Measurements from ENCODE around the gene ZNF93. TPM values are rescaled to one million over a fixed set of nuclear protein-coding genes. Genes with fewer than 3 reads are reported as not detected.

ZNF93 gene
- total and polyA plus RNA-seq, 2 of the 13 experiments (the other 11 are each of a cell fraction or from before 2014, with no cell fraction given), result 0.49 to 0.66 TPM

DNA sequence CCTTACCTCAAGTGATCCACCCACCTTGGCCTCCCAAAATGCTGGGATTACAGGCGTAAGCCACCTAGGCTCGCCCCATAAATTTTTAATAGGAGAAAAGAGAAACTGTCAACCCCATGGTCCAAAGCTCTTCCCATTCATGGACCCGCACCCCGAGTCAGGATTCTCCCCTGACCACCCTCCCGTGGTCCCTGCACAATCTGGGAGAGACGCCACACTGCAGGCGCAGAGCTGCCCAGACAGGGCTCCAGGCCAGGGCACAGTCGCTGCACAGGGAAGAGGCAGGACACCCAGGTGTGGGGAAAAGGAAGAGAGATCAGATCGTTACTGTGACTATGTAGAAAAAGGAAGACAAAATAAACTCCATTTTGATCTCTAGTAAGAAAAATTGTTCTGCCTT lies 54.5 kb downstream of the ZNF93 start:
- DNase-seq (ENCODE audit: low spot score) (no peak), ATAC-seq (no peak)
- TF ChIP-seq, protein P1, sequence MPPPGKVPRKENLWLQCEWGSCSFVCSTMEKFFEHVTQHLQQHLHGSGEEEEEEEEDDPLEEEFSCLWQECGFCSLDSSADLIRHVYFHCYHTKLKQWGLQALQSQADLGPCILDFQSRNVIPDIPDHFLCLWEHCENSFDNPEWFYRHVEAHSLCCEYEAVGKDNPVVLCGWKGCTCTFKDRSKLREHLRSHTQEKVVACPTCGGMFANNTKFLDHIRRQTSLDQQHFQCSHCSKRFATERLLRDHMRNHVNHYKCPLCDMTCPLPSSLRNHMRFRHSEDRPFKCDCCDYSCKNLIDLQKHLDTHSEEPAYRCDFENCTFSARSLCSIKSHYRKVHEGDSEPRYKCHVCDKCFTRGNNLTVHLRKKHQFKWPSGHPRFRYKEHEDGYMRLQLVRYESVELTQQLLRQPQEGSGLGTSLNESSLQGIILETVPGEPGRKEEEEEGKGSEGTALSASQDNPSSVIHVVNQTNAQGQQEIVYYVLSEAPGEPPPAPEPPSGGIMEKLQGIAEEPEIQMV (CRISPR knock-in tag; IDR thresholded peaks at IDR 0.05; ENCODE audit: low read depth), result no peak
- TF ChIP-seq, protein P2, sequence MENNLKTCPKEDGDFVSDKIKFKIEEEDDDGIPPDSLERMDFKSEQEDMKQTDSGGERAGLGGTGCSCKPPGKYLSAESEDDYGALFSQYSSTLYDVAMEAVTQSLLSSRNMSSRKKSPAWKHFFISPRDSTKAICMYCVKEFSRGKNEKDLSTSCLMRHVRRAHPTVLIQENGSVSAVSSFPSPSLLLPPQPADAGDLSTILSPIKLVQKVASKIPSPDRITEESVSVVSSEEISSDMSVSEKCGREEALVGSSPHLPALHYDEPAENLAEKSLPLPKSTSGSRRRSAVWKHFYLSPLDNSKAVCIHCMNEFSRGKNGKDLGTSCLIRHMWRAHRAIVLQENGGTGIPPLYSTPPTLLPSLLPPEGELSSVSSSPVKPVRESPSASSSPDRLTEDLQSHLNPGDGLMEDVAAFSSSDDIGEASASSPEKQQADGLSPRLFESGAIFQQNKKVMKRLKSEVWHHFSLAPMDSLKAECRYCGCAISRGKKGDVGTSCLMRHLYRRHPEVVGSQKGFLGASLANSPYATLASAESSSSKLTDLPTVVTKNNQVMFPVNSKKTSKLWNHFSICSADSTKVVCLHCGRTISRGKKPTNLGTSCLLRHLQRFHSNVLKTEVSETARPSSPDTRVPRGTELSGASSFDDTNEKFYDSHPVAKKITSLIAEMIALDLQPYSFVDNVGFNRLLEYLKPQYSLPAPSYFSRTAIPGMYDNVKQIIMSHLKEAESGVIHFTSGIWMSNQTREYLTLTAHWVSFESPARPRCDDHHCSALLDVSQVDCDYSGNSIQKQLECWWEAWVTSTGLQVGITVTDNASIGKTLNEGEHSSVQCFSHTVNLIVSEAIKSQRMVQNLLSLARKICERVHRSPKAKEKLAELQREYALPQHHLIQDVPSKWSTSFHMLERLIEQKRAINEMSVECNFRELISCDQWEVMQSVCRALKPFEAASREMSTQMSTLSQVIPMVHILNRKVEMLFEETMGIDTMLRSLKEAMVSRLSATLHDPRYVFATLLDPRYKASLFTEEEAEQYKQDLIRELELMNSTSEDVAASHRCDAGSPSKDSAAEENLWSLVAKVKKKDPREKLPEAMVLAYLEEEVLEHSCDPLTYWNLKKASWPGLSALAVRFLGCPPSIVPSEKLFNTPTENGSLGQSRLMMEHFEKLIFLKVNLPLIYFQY (CRISPR knock-in tag; IDR thresholded peaks at IDR 0.05; ENCODE audit: borderline replicate concordance), result no peak
- TF ChIP-seq, protein P3, sequence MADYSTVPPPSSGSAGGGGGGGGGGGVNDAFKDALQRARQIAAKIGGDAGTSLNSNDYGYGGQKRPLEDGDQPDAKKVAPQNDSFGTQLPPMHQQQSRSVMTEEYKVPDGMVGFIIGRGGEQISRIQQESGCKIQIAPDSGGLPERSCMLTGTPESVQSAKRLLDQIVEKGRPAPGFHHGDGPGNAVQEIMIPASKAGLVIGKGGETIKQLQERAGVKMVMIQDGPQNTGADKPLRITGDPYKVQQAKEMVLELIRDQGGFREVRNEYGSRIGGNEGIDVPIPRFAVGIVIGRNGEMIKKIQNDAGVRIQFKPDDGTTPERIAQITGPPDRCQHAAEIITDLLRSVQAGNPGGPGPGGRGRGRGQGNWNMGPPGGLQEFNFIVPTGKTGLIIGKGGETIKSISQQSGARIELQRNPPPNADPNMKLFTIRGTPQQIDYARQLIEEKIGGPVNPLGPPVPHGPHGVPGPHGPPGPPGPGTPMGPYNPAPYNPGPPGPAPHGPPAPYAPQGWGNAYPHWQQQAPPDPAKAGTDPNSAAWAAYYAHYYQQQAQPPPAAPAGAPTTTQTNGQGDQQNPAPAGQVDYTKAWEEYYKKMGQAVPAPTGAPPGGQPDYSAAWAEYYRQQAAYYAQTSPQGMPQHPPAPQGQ (CRISPR knock-in tag; IDR thresholded peaks at IDR 0.05; ENCODE audit: borderline replicate concordance), result no peak
- TF ChIP-seq ETV6 (CRISPR knock-in tag; conservative IDR thresholded peaks at IDR 0.05) (no peak), U2AF2 (IDR thresholded peaks at IDR 0.05; ENCODE audit: low read depth, low read length) (no peak), EEA1 (CRISPR knock-in tag; IDR thresholded peaks at IDR 0.05; ENCODE audit: borderline replicate concordance) (no peak), PITX1 (CRISPR knock-in tag; IDR thresholded peaks at IDR 0.05) (no peak), ZNF777 (CRISPR knock-in tag; IDR thresholded peaks at IDR 0.05) (no peak), ZNF605 (CRISPR knock-in tag; IDR thresholded peaks at IDR 0.05) (no peak), AGO1 (IDR thresholded peaks at IDR 0.05; ENCODE audit: low read depth, low read length, poor library complexity, severe bottlenecking) (no peak), FOSL2 (CRISPR knock-in tag; IDR thresholded peaks at IDR 0.05) (no peak), FOXK1 (CRISPR knock-in tag; IDR thresholded peaks at IDR 0.05; ENCODE audit: borderline replicate concordance, low read depth) (no peak), CREM (IDR thresholded peaks at IDR 0.05) (no peak), CREM (CRISPR knock-in tag; IDR thresholded peaks at IDR 0.05) (no peak), SRSF4 (IDR thresholded peaks at IDR 0.05; ENCODE audit: low read depth, low read length, poor library complexity, severe bottlenecking) (no peak), NCOR1 (IDR thresholded peaks at IDR 0.05; ENCODE audit: borderline replicate concordance, low read length) (no peak)
- TF ChIP-seq, protein P4, sequence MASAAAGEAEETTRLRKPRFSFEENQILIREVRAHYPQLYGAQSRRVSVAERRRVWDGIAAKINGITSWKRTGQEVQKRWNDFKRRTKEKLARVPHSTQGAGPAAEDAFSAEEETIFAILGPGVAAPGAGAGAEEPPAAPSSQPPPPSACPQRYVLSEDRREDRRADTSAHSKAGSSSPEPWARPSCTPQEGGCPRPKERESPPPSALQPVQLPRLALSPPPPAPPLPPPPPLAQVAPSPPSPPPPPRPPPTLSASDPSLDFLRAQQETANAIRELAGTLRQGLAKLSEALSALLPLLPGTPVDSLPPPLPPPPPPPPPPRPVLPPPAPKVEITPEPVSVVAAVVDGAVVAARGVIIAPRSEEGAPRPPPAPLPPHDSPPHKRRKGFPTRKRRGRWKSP (CRISPR knock-in tag; IDR thresholded peaks at IDR 0.05), result no peak

More for the DNA sequence above, 54.5 kb downstream of the ZNF93 start:
- Histone ChIP-seq H4K20me1 (ENCODE audit: insufficient read depth, low read length) (no peaks in the 10 kb centered on the region), H3K9ac (ENCODE audit: insufficient read depth, low read depth, low read length) (no peak overlapping the region), H3K27ac (ENCODE audit: extremely low read length, insufficient read depth, low read length) (no peak overlapping the region), H3K4me3 (replicated peaks in 1 of 3; ENCODE audit: insufficient read depth in 1 of 3, low read depth in 2 of 3, low read length in 3 of 3) (no peak overlapping the region), H3K4me2 (ENCODE audit: low read depth, low read length) (no peak overlapping the region), H3K4me1 (ENCODE audit: insufficient read depth, low read length) (no peaks in the 10 kb centered on the region), H3K36me3 (replicated peaks in 1 of 2; ENCODE audit: control insufficient read depth in 1 of 2, insufficient read depth in 2 of 2, low read length in 2 of 2) (no peaks in the 10 kb centered on the region), H3K9me3 (ENCODE audit: low read length) (peaks cover 13% of the 10 kb centered on the region), H3K79me2 (ENCODE audit: insufficient read depth, low read length) (no peaks in the 10 kb centered on the region), H2AFZ (ENCODE audit: low read length) (no peak overlapping the region), H3K27me3 (ENCODE audit: control insufficient read depth in 1 of 2, insufficient read depth in 2 of 2, low read length in 2 of 2) (no peaks in the 10 kb centered on the region)
- WGBS (ENCODE audit: low lambda C conversion rate), result 36% methylated on average over 8 of the region's 9 CpGs
- no TSS peak for BruUV-seq (replicated peaks)
- CTCF ChIA-PET (ENCODE audit: low intra/inter-chr PET ratio, low total read pairs), result no interaction called here
- FAIRE-seq, result no peak
- intact Hi-C loops (cut with micrococcal nuclease; ENCODE audit: unreplicated experiment), result loop anchor here (5.0 kb wide), 1 partner anchor 423 kb away; no protein-coding TSS in a partner anchor
- POLR2A ChIA-PET, result no interaction called here
- in situ Hi-C loops (cut with HindIII; ENCODE audit: extremely low pct_ligation_motif_present, low pct_unique_long_range_greater_than_20kb), result loop anchor here (25.0 kb wide), 1 partner anchor 418 kb away; the partner anchor contains the start of genes CILP2 and YJEFN3

Data from HepG2 (cell line).